Stimulated activated naive CD8-positive, alpha-beta T cell treated with anti-CD3 and anti-CD28 coated beads, Interleukin-15, amount 100 ng/mL, for 72 hours (primary cell): ENCODE measurements around the gene LDAH.
"Not testable (repeated sequence)": the region's sequence is repeated elsewhere in the genome, so short reads cannot be mapped to it uniquely, and the experiment has no call there.

Experiments used
- ATAC-seq: fragments of 150-1000 bp; cut with Tn5 transposase; 2 replicates; pipeline ENCODE4 v1.10.0; 2021; ENCODE audit warnings: mild to moderate bottlenecking, moderate library complexity
- DNase-seq, 2 donors: peaks; one replicate each; pipeline ENCODE4 v3.0.0; 2021 to 2022
- H3K27ac Mint-ChIP-seq, 2 donors: one replicate each; pipeline ENCODE4 v1.8.0; 2022; ENCODE audit warnings: mild to moderate bottlenecking in 2 of 2, mixed read lengths in 2 of 2, moderate library complexity in 2 of 2
- H3K27me3 Mint-ChIP-seq: one replicate; pipeline ENCODE4 v1.8.0; 2022; ENCODE audit warnings: mixed read lengths
- H3K4me1 Mint-ChIP-seq: one replicate; pipeline ENCODE4 v1.8.0; 2022; ENCODE audit warnings: mild to moderate bottlenecking, mixed read lengths
- H3K4me3 Mint-ChIP-seq, 2 donors: one replicate each; pipeline ENCODE4 v1.8.0; 2022; ENCODE audit warnings: mild to moderate bottlenecking in 2 of 2, mixed read lengths in 2 of 2, moderate library complexity in 1 of 2
- H3K9me3 Mint-ChIP-seq, 2 donors: one replicate each; pipeline ENCODE4 v1.8.0; 2022; ENCODE audit warnings: mixed read lengths in 2 of 2

Gene LDAH

DNA sequence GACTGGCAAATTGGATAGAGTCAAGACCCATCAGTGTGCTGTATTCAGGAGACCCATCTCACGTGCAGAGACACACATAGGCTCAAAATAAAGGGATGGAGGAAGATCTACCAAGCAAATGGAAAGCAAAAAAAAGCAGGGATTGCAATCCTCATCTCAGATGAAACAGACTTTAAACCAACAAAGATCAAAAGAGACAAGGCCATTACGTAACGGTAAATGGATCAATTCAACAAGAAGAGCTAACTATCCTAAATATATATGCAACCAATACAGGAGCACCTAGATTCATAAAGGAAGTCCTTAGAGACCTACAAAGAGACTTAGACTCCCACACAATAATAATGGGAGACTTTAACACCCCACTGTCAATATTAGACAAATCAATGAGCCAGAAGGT, 109.3 kb downstream of the LDAH start:
- peaks cover 18 to 21% of the 10 kb centered on the region in 2 donors for H3K9me3 Mint-ChIP-seq
- not testable (repeated sequence) for H3K27ac Mint-ChIP-seq, H3K4me1 Mint-ChIP-seq, ATAC-seq, H3K4me3 Mint-ChIP-seq, H3K27me3 Mint-ChIP-seq, DNase-seq

DNA sequence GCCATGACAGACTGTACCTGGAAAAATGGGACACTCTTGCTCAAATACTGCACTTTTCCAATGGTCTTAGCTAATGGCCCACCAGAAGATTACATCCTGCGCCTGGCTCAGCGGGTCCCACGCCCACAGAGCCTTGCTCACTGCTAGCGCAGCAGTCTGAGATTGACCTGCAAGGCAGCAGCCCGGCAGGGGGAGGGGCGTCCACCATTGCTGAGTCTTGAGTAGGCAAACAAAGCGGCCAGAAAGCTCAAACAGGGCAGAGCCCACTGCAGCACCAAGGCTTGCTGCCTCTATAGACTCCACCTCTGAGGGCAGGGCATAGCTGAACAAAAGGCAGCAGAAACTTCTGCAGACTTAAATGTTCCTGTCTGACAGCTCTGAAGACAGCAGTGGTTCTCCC, 111.3 kb downstream of the LDAH start:
- H3K9me3 Mint-ChIP-seq: peaks cover 14 to 18% of the 10 kb centered on the region in 2 donors
- not testable (repeated sequence) for H3K4me3 Mint-ChIP-seq, DNase-seq, H3K27me3 Mint-ChIP-seq, H3K27ac Mint-ChIP-seq, ATAC-seq, H3K4me1 Mint-ChIP-seq

DNA sequence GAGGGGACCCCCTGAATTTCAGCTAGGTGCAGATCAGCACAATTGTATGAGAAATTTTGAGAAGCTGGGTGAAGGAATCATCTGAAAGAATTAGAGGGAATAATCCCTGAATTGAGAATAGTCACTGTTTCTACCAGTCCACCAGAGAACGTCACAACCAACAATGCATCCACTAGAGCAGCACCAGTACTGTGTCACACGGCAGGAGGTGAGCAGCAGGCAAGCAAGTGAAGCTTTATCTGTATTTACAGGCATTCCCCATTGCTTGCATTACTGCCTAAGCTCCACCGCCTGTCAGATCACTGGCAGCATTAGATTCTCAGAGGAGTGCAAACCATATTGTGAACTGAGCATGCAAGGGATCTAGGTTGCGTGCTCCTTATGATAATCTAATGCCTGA, 115.3 kb downstream of the LDAH start:
- no peak overlapping the region for H3K4me3 Mint-ChIP-seq
- no peak for ATAC-seq
- H3K27me3 Mint-ChIP-seq: no peaks in the 10 kb centered on the region

DNA sequence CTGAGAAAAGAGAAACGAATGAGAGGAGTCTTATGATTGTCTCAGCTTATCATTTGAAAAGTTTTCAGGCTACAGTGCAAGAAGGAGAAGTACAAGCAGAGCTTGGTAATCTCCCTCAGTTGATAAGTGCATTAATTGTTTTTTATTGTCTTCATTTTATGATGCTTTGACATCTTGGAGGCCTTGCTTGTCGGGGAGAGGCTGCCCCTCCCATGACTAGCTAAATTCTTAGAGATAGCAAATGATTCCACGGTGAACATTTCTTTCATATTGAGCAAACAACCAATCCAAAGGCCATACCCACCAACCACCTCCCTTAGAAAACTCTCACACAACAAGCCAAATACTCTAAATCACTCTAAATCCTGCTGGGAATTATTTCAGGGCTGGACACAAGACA, 116.1 kb downstream of the LDAH start:
- Mint-ChIP-seq H3K4me3 (no peak overlapping the region), H3K9me3 (no peaks in the 10 kb centered on the region), H3K4me1 (no peaks in the 10 kb centered on the region), H3K27me3 (no peaks in the 10 kb centered on the region), H3K27ac (no peak overlapping the region)
- DNase-seq (no peak), ATAC-seq (no peak)

More for the DNA sequence above, 115.3 kb downstream of the LDAH start:
- H3K4me1 Mint-ChIP-seq: no peaks in the 10 kb centered on the region
- no peak overlapping the region for H3K27ac Mint-ChIP-seq
- H3K9me3 Mint-ChIP-seq: peaks cover 0 to 3% of the 10 kb centered on the region in 2 donors
- DNase-seq: no peak

DNA sequence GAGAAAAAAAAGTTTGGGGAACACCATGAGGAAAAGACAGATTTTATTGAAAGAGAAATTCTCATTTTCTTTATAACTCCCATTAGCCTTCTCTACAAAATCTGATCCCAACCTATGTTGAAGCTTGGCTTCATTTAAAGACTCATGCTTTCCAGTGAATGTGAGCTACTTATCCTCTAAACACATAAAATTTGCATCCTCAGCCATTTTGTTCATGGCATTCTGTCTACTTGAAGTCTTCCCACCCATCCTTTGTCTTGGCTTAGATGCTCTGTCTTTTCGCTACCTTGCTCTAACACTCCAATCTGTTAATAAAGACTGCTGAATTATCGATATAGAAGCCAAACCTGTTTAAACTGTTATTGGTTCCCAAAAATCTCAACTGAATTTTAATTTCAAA, 116.7 kb downstream of the LDAH start:
- Mint-ChIP-seq H3K4me3 (no peak overlapping the region), H3K4me1 (no peaks in the 10 kb centered on the region), H3K9me3 (no peaks in the 10 kb centered on the region), H3K27me3 (no peaks in the 10 kb centered on the region), H3K27ac (no peak overlapping the region)
- ATAC-seq: no peak
- DNase-seq: no peak

DNA sequence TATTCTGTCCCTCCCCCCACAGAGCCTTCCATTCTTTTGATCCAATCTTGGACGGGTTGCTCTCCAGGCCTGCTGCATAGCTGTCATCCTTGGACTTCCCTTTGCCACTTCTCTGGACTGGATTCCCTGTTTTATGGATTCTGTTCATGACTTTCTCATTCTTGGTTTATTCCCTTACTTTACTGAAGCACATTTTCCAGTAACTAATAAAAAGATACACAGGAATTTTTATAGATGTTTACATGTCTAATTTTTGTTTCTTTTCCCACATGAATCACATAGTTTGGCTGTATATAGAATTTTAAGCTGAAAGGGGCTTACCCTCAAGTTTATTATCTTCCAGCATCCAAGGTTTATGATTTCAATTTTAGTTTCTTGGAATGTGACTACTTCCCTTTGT, 118.0 kb downstream of the LDAH start:
- no peaks in the 10 kb centered on the region for H3K27me3 Mint-ChIP-seq
- no peak overlapping the region for H3K4me3 Mint-ChIP-seq
- DNase-seq (no peak), ATAC-seq (no peak)
- no peak overlapping the region for H3K27ac Mint-ChIP-seq
- no peaks in the 10 kb centered on the region for H3K9me3 Mint-ChIP-seq
- H3K4me1 Mint-ChIP-seq: peaks cover under 1% of the 10 kb centered on the region

DNA sequence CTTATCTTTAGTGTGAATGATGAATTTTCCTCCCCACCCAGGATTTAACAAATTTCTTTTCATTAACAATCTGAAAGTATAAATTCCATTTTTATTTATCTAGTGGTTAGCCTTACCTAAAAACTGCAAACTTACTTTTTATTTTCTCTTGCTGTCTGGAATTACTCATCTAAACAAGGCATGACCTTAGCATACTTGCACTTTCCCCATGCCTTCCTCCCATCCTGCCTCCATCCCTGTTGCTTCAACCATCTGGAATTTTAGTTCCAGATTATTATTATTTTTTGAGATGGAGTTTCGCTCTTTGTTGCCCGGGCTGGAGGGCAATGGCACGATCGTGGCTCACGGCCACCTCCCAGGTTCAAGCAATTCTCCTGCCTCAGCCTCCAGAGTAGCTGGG, 120.3 kb downstream of the LDAH start:
- no peak overlapping the region for H3K27ac Mint-ChIP-seq
- H3K9me3 Mint-ChIP-seq: no peaks in the 10 kb centered on the region
- no peaks in the 10 kb centered on the region for H3K27me3 Mint-ChIP-seq
- no peak overlapping the region for H3K4me3 Mint-ChIP-seq
- no peak for DNase-seq
- ATAC-seq: no peak
- peaks cover 5% of the 10 kb centered on the region for H3K4me1 Mint-ChIP-seq

DNA sequence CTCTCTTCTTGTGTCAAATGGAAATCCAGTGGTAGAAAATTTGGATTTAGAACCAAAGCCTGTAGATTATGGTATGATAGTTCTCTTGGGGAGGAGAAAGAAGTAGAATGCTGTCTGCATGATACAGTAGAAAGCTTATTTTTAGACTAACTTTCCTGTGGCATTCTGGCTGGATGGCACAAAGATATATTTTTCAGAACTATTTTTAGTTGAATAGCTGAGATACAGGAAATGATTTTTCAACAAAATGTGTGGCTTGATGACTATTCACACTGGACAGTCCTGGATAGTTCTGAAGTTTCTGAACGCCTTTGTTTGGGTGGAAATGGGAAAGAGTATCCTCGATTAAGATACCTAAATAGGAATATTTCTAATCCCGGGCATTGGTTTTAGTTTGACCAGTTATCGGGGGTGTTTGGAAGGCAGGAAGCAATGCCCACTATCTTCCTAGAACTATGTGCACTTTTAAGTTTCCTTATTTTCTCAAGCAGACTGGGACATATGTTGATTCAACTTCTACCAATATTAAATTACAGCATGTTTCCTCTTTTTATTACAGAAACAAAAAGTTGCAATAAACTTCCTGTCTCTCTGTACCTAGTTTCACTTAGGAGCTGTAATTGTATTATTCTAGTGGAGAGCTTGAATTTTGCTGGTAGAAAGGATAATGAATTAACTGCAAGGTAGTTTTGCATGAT, 123.8 kb downstream of the LDAH start:
- DNase-seq (no peak), ATAC-seq (no peak)
- H3K4me1 Mint-ChIP-seq: peaks cover 5% of the 10 kb centered on the region
- no peaks in the 10 kb centered on the region for H3K9me3 Mint-ChIP-seq
- no peak overlapping the region for H3K27ac Mint-ChIP-seq
- H3K27me3 Mint-ChIP-seq: no peaks in the 10 kb centered on the region
- no peak overlapping the region for H3K4me3 Mint-ChIP-seq

DNA sequence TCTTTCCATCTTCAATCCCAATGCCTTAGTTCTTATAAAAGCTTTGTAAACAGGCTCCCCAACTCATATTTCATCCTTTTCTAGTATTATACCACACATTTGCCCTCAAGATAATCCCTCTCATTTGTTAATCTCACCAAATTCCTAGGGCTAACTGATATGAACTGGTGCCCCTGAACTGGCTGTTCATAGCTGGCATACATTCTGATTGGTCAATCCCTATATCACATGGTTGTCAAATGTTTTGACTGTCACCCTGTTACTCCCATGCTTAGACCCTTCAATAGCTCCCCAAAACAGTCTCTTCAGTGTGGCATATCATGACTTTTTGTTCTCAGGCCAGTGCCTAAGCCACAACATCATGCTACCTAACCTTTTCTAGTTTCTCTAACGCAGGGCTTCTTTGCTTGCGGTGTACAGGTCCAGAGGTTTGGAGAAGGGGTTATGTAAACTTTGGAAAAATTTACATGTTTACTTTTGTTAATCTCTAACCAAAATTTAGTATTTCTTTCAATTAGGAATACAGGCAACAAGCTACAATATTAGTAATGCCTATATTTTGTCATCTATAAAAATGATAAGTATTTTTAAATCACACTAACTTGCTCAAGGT, 125.5 kb downstream of the LDAH start:
- no peak for DNase-seq
- Mint-ChIP-seq H3K9me3 (no peaks in the 10 kb centered on the region), H3K4me1 (peaks cover 5% of the 10 kb centered on the region), H3K4me3 (no peak overlapping the region), H3K27me3 (no peaks in the 10 kb centered on the region), H3K27ac (no peak overlapping the region)
- ATAC-seq: no peak

DNA sequence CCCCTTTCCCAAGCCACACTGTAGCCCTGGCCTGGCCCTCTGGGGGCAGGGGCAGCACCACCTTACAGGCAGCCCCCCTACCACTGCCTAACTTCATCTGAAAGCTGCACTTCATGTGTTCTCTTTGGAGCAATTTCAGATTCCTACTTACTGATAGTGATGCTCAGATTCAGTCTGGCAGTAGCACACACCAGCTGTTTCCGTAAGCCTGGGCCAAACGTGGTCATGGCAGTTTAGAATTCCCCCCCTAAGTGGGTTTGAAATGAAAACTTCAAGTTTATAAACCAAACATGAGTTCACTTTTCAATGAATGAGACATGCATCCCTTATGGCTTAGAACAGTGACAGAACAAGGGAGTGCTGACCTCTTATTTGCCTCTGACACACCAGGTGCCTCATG, 126.5 kb downstream of the LDAH start:
- no peak for ATAC-seq
- Mint-ChIP-seq H3K4me3 (no peak overlapping the region), H3K27me3 (no peaks in the 10 kb centered on the region), H3K27ac (no peak overlapping the region), H3K4me1 (peaks cover 5% of the 10 kb centered on the region), H3K9me3 (no peaks in the 10 kb centered on the region)
- DNase-seq: no peak

DNA sequence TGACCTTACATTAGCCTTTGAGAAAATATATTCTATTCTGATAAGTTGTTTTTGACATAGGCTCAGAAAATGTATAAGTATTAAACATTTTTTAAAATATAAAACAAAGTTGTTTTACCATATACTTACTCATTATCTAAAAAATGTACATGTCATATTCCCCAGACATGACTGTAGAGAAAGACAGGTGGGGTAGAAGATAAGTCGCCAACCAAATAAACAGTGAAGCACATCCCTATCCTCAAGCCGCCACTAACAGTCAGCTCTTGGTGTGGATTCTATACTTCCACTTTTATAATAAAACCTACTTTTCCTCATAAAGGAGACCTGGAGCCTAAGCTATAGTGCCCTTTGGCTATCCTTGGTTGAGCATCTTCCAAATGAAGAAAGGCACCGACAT, 129.6 kb downstream of the LDAH start:
- DNase-seq: no peak
- Mint-ChIP-seq H3K4me1 (no peaks in the 10 kb centered on the region), H3K27ac (no peak overlapping the region), H3K4me3 (no peak overlapping the region), H3K9me3 (no peaks in the 10 kb centered on the region), H3K27me3 (no peaks in the 10 kb centered on the region)
- ATAC-seq: no peak

DNA sequence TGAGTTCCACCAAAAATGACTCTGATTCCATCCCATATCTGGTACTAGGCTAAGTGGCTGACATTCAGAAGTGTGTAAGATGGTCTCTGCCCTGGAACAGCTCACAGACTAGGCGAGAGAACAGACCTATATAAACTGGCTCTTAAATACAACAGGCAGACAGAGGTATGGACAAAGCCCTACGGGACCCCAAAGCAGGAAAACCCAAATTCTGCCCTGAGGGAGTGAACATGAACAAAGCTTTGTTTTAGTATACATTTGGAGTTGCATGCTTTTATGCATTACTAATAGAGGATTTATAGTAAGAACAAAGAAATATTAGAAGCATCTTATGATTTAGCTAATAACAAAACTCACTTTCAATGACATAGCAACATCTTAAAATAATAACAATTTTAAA, 130.8 kb downstream of the LDAH start:
- Mint-ChIP-seq H3K9me3 (no peaks in the 10 kb centered on the region), H3K4me1 (no peaks in the 10 kb centered on the region), H3K27ac (no peak overlapping the region), H3K4me3 (no peak overlapping the region), H3K27me3 (no peaks in the 10 kb centered on the region)
- DNase-seq: no peak
- ATAC-seq: no peak

DNA sequence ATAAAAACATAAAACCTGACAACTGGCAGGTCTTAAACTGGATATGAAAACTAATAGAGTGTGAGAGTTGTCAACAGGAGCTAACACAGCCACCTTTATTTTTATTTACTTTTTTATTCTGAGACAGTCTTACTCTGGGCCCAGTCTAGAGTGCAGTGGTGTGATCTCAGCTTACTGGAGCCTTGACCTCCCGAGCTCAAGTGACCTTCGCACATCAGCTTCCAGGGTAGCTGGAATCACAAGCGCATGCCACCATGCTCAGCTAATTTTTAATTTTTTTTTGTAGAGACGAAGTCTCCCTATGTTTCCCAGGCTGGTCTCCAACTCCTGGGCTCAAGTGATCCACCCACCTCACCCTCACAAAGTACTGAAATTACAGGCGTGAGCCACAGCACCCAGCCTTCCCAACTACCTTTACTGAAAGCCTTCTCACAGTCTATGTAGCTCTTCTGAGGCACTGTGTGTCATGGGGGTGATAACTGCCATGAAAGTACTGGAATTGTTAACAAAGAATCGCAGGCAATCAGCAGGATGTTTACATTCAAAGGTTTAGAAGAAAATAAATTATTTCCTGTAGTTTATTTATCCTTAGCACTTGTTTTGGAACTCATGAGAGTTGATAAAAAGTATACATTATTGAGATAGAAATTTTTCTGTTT, 131.7 kb downstream of the LDAH start:
- H3K27ac Mint-ChIP-seq: no peak overlapping the region
- no peaks in the 10 kb centered on the region for H3K27me3 Mint-ChIP-seq
- H3K9me3 Mint-ChIP-seq: no peaks in the 10 kb centered on the region
- H3K4me1 Mint-ChIP-seq: no peaks in the 10 kb centered on the region
- H3K4me3 Mint-ChIP-seq: no peak overlapping the region
- DNase-seq: no peak
- no peak for ATAC-seq

DNA sequence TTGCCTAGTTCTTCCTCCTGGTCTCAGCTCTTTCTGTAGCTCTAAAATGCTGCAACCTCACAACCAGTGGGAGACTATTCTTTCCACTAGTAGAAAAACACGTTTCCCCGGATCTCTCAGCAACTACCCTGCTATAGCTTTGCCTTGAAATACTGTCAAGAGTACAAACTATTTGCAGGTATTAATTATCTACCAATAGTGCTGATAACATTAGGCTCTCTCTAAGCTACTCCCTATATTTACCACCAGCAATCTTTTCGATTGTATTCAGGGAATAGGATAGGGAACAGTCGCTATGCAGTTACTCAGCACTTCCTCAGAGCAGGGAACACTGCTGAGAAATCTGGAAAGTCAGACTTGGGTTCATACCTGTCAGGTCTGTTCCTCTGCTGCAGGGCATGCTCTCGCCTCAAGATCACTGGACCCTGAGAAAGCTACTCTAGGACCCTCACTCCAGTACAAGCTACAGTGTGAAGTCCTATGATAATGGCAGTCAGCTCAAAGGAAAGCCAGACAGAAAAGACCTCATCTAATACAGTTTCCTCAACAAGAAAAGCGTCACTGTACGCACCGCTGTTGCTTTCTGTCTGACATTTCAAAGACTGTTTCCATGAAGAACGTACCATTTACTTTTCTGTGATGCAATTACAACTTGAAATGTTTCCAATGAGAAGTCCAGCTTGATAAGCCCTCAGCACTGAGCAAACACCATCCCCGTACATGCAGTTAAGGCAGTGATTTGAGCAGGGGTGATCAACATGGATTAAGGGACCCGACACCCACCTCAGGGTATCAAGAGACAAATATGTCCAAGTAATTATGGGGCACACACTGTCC, 133.3 kb downstream of the LDAH start:
- Mint-ChIP-seq H3K9me3 (no peaks in the 10 kb centered on the region), H3K27ac (no peak overlapping the region), H3K4me3 (no peak overlapping the region), H3K4me1 (no peaks in the 10 kb centered on the region), H3K27me3 (no peaks in the 10 kb centered on the region)
- DNase-seq: no peak
- no peak for ATAC-seq

DNA sequence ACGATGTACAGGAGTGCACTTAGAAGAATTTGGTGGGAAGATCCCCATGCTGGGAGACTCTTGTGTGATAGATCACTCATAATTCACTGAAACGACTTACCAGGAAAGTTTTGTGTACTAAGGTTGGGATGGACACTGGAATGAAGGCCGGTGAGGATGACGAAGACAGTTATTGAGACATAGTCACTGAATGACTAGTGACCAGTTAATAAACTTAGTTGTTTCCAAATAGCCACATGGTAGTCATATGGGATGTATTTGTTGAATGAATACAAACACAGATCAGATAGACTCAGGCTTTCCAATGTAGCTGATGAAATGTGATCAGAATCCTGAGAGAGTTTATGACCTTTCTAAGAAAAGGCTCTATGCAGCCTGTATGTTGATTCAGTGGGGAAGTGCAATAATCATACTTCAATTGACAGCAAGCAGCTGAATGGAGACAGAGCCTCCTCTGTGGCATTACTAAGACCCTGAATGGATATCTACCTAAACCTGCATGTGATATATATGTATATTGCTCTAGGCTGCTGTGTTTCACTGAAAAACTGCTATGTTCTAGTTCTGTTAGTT, 135.6 kb downstream of the LDAH start:
- ATAC-seq: no peak
- Mint-ChIP-seq H3K9me3 (no peaks in the 10 kb centered on the region), H3K27me3 (no peaks in the 10 kb centered on the region), H3K27ac (peak overlapping the region in 1 of 2 donors; percentile 34), H3K4me3 (no peak overlapping the region), H3K4me1 (no peaks in the 10 kb centered on the region)
- no peak for DNase-seq
